Measurements from ENCODE around the gene THSD7B. TPM values are rescaled to one million over a fixed set of nuclear protein-coding genes. Genes with fewer than 3 reads are reported as not detected.

Gene THSD7B
- total and polyA plus RNA-seq, 3 experiments from 2014 or later = not detected

- Histone ChIP-seq H3K36me3 (ENCODE audit: insufficient read depth, low read length) (no peaks in the 10 kb centered on the region), H3K27ac (ENCODE audit: low read depth, low read length) (no peak overlapping the region), H3K4me1 (ENCODE audit: insufficient read depth, low read length) (no peaks in the 10 kb centered on the region), H3K27me3 (ENCODE audit: insufficient read depth, low read length, poor library complexity, severe bottlenecking) (no peaks in the 10 kb centered on the region), H3K4me3 (ENCODE audit: low read length) (no peak overlapping the region), H3K9me3 (ENCODE audit: low read length) (no peaks in the 10 kb centered on the region)
- ChIA-PET POLR2A (no interaction called here), CTCF (no interaction called here)
- Mint-ChIP-seq H3K27me3 (no peaks in the 10 kb centered on the region), H3K36me3 (no peaks in the 10 kb centered on the region), H3K27ac (no peak overlapping the region), H3K4me1 (no peaks in the 10 kb centered on the region), H3K4me3 (no peak overlapping the region), H3K9me3 (no peaks in the 10 kb centered on the region)
- DNase-seq = no peak
Observed at GRCh38 chr2:136894007-136894634, 128.8 kb downstream of the THSD7B start.

- Histone ChIP-seq H3K9me3 (ENCODE audit: low read length) (no peaks in the 10 kb centered on the region), H3K27ac (ENCODE audit: low read depth, low read length) (no peak overlapping the region), H3K4me1 (ENCODE audit: insufficient read depth, low read length) (no peaks in the 10 kb centered on the region), H3K27me3 (ENCODE audit: insufficient read depth, low read length, poor library complexity, severe bottlenecking) (no peaks in the 10 kb centered on the region), H3K4me3 (ENCODE audit: low read length) (no peak overlapping the region), H3K36me3 (ENCODE audit: insufficient read depth, low read length) (no peaks in the 10 kb centered on the region)
- no peak overlapping the region for H3K4me3 Mint-ChIP-seq
- peaks cover 0 to 5% (median 0%) of the 10 kb centered on the region in 5 donors for H3K9me3 Mint-ChIP-seq
- ChIA-PET POLR2A (no interaction called here), CTCF (no interaction called here)
- H3K36me3 Mint-ChIP-seq = no peaks in the 10 kb centered on the region
- no peak overlapping the region for H3K27ac Mint-ChIP-seq
- no peak for DNase-seq
- no peaks in the 10 kb centered on the region for H3K4me1 Mint-ChIP-seq
- no peaks in the 10 kb centered on the region for H3K27me3 Mint-ChIP-seq
Observed at GRCh38 chr2:136901732-136902131, 136.4 kb downstream of the THSD7B start.

GRCh38 chr2:136905779-136906178 lies 140.4 kb downstream of the THSD7B start:
- no peaks in the 10 kb centered on the region for H3K27me3 Mint-ChIP-seq
- no peak overlapping the region for H3K27ac ChIP-seq (ENCODE audit: low read depth, low read length)
- no peaks in the 10 kb centered on the region for H3K36me3 Mint-ChIP-seq
- H3K4me1 Mint-ChIP-seq = no peaks in the 10 kb centered on the region
- H3K4me3 ChIP-seq (ENCODE audit: low read length) = no peak overlapping the region
- DNase-seq = no peak
- H3K4me1 ChIP-seq (ENCODE audit: insufficient read depth, low read length) = no peaks in the 10 kb centered on the region
- ChIA-PET POLR2A (no interaction called here), CTCF (no interaction called here)
- H3K4me3 Mint-ChIP-seq = no peak overlapping the region
- peaks cover 0 to 5% (median 0%) of the 10 kb centered on the region in 5 donors for H3K9me3 Mint-ChIP-seq
- H3K27me3 ChIP-seq (ENCODE audit: insufficient read depth, low read length, poor library complexity, severe bottlenecking) = no peaks in the 10 kb centered on the region
- H3K27ac Mint-ChIP-seq = no peak overlapping the region
- H3K9me3 ChIP-seq (ENCODE audit: low read length) = no peaks in the 10 kb centered on the region
- no peaks in the 10 kb centered on the region for H3K36me3 ChIP-seq (ENCODE audit: insufficient read depth, low read length)

- Mint-ChIP-seq H3K9me3 (peaks cover 0 to 6% (median 3%) of the 10 kb centered on the region in 5 donors), H3K4me1 (no peaks in the 10 kb centered on the region), H3K36me3 (no peaks in the 10 kb centered on the region), H3K27ac (no peak overlapping the region), H3K27me3 (no peaks in the 10 kb centered on the region), H3K4me3 (no peak overlapping the region)
- Histone ChIP-seq H3K9me3 (ENCODE audit: low read length) (no peaks in the 10 kb centered on the region), H3K27ac (ENCODE audit: low read depth, low read length) (no peak overlapping the region), H3K27me3 (ENCODE audit: insufficient read depth, low read length, poor library complexity, severe bottlenecking) (no peaks in the 10 kb centered on the region), H3K4me3 (ENCODE audit: low read length) (no peak overlapping the region), H3K4me1 (ENCODE audit: insufficient read depth, low read length) (no peaks in the 10 kb centered on the region), H3K36me3 (ENCODE audit: insufficient read depth, low read length) (no peaks in the 10 kb centered on the region)
- ChIA-PET POLR2A (no interaction called here), CTCF (no interaction called here)
- DNase-seq = no peak
Observed at GRCh38 chr2:136909777-136910176, 144.4 kb downstream of the THSD7B start.

GRCh38 chr2:136916131-136916530 lies 150.8 kb downstream of the THSD7B start:
- no peak overlapping the region for H3K4me3 Mint-ChIP-seq
- no peaks in the 10 kb centered on the region for H3K27me3 Mint-ChIP-seq
- no peak overlapping the region for H3K27ac ChIP-seq (ENCODE audit: low read depth, low read length)
- no peaks in the 10 kb centered on the region for H3K4me1 Mint-ChIP-seq
- no peaks in the 10 kb centered on the region for H3K4me1 ChIP-seq (ENCODE audit: insufficient read depth, low read length)
- no peaks in the 10 kb centered on the region for H3K27me3 ChIP-seq (ENCODE audit: insufficient read depth, low read length, poor library complexity, severe bottlenecking)
- H3K9me3 ChIP-seq (ENCODE audit: low read length) = no peaks in the 10 kb centered on the region
- ChIA-PET POLR2A (no interaction called here), CTCF (no interaction called here)
- no peaks in the 10 kb centered on the region for H3K36me3 Mint-ChIP-seq
- H3K27ac Mint-ChIP-seq = no peak overlapping the region
- no peak overlapping the region for H3K4me3 ChIP-seq (ENCODE audit: low read length)
- DNase-seq = no peak
- no peaks in the 10 kb centered on the region for H3K36me3 ChIP-seq (ENCODE audit: insufficient read depth, low read length)
- peaks cover 0 to 6% (median 0%) of the 10 kb centered on the region in 5 donors for H3K9me3 Mint-ChIP-seq

- DNase-seq = no peak
- no peak overlapping the region for H3K4me3 ChIP-seq (ENCODE audit: low read length)
- no peaks in the 10 kb centered on the region for H3K27me3 ChIP-seq (ENCODE audit: insufficient read depth, low read length, poor library complexity, severe bottlenecking)
- no peaks in the 10 kb centered on the region for H3K4me1 Mint-ChIP-seq
- CTCF ChIA-PET = no interaction called here
- H3K4me1 ChIP-seq (ENCODE audit: insufficient read depth, low read length) = no peaks in the 10 kb centered on the region
- no peak overlapping the region for H3K27ac Mint-ChIP-seq
- no peaks in the 10 kb centered on the region for H3K36me3 Mint-ChIP-seq
- H3K36me3 ChIP-seq (ENCODE audit: insufficient read depth, low read length) = no peaks in the 10 kb centered on the region
- no peak overlapping the region for H3K27ac ChIP-seq (ENCODE audit: low read depth, low read length)
- POLR2A ChIA-PET = no interaction called here
- H3K4me3 Mint-ChIP-seq = no peak overlapping the region
- H3K9me3 ChIP-seq (ENCODE audit: low read length) = no peaks in the 10 kb centered on the region
- H3K27me3 Mint-ChIP-seq = no peaks in the 10 kb centered on the region
- peaks cover 0 to 6% (median 0%) of the 10 kb centered on the region in 5 donors for H3K9me3 Mint-ChIP-seq
Observed at GRCh38 chr2:136917411-136917881, 152.1 kb downstream of the THSD7B start.

- CTCF ChIA-PET = no interaction called here
- Histone ChIP-seq H3K27me3 (ENCODE audit: insufficient read depth, low read length, poor library complexity, severe bottlenecking) (no peaks in the 10 kb centered on the region), H3K27ac (ENCODE audit: low read depth, low read length) (no peak overlapping the region), H3K36me3 (ENCODE audit: insufficient read depth, low read length) (no peaks in the 10 kb centered on the region), H3K4me1 (ENCODE audit: insufficient read depth, low read length) (no peaks in the 10 kb centered on the region), H3K4me3 (ENCODE audit: low read length) (no peak overlapping the region), H3K9me3 (ENCODE audit: low read length) (no peaks in the 10 kb centered on the region)
- DNase-seq = no peak
- Mint-ChIP-seq H3K4me1 (no peaks in the 10 kb centered on the region), H3K27ac (no peak overlapping the region), H3K4me3 (no peak overlapping the region), H3K36me3 (no peaks in the 10 kb centered on the region), H3K27me3 (no peaks in the 10 kb centered on the region), H3K9me3 (peaks cover 0 to 5% (median 2%) of the 10 kb centered on the region in 5 donors)
- POLR2A ChIA-PET = no interaction called here
Observed at GRCh38 chr2:136919682-136920081, 154.3 kb downstream of the THSD7B start.

GRCh38 chr2:136920652-136921333 lies 155.4 kb downstream of the THSD7B start:
- H3K27me3 Mint-ChIP-seq = no peaks in the 10 kb centered on the region
- no peaks in the 10 kb centered on the region for H3K36me3 ChIP-seq (ENCODE audit: insufficient read depth, low read length)
- H3K9me3 Mint-ChIP-seq = peaks cover 0 to 9% (median 4%) of the 10 kb centered on the region in 5 donors
- H3K4me1 Mint-ChIP-seq = no peaks in the 10 kb centered on the region
- H3K27ac ChIP-seq (ENCODE audit: low read depth, low read length) = no peak overlapping the region
- H3K4me3 Mint-ChIP-seq = no peak overlapping the region
- no peak for DNase-seq
- POLR2A ChIA-PET = no interaction called here
- no peaks in the 10 kb centered on the region for H3K36me3 Mint-ChIP-seq
- no peaks in the 10 kb centered on the region for H3K4me1 ChIP-seq (ENCODE audit: insufficient read depth, low read length)
- no peak overlapping the region for H3K4me3 ChIP-seq (ENCODE audit: low read length)
- no peak overlapping the region for H3K27ac Mint-ChIP-seq
- H3K9me3 ChIP-seq (ENCODE audit: low read length) = no peaks in the 10 kb centered on the region
- CTCF ChIA-PET = no interaction called here
- no peaks in the 10 kb centered on the region for H3K27me3 ChIP-seq (ENCODE audit: insufficient read depth, low read length, poor library complexity, severe bottlenecking)
